H1 (cell line): ENCODE measurements around the gene GNB5. TPM values are rescaled to one million over a fixed set of nuclear protein-coding genes. Genes with fewer than 3 reads are reported as not detected.
A peak's percentile ranks its signal among the peaks of the same experiment; 100 is the strongest.

Experiments
- CTCF ChIA-PET: fragments of 300-600 bp; sonication (Branson Sonifier 250); formaldehyde crosslinking; loops from one replicate; lab custom pipeline; 2021; ENCODE audit not compliant: partially characterized antibody; lab: Charles Lee
- POLR2A ChIA-PET: fragments of 300-600 bp; sonication (Branson Sonifier 250); formaldehyde crosslinking; loops from one replicate; lab custom pipeline; 2021; ENCODE audit warnings: inconsistent platforms; ENCODE audit not compliant: partially characterized antibody; lab: Charles Lee
- DNase-seq, 2 experiments: peaks; one replicate each; pipeline versions ENCODE4 v3.0.0 to v3.0.0-alpha.2; 2010 to 2022; ENCODE audit warnings: low spot score in 2 of 2, low read depth in 1 of 2, mixed read lengths in 1 of 2
- FAIRE-seq: peaks from 2 replicates; lab custom pipeline; 2011; peaks lifted over from hg19 to GRCh38; lab: Jason Lieb, UNC
- H2AFZ ChIP-seq: 2 replicates; pipeline ENCODE4 v1.8.1; 2012; ENCODE audit warnings: low read length, inconsistent platforms
- H2AK5ac ChIP-seq: 2 replicates; pipeline ENCODE4 v1.6.1; 2013; ENCODE audit warnings: low read depth, low read length
- H2BK120ac ChIP-seq: replicated peaks from 2 replicates; pipeline ENCODE3; 2013; ENCODE audit warnings: low read depth, low read length, inconsistent platforms
- H2BK12ac ChIP-seq: 2 replicates; pipeline ENCODE4 v1.6.1; 2013; ENCODE audit warnings: low read depth, low read length
- H2BK15ac ChIP-seq: 2 replicates; pipeline ENCODE4 v1.6.1; 2013; ENCODE audit warnings: low read length
- H2BK20ac ChIP-seq: 2 replicates; pipeline ENCODE4 v1.6.1; 2013; ENCODE audit warnings: low read length
- H2BK5ac ChIP-seq: 2 replicates; pipeline ENCODE4 v1.6.1; 2013; ENCODE audit warnings: low read depth, low read length
- H3K14ac ChIP-seq: 2 replicates; pipeline ENCODE4 v1.6.1; 2013; ENCODE audit warnings: inconsistent platforms; ENCODE audit not compliant: insufficient read length
- H3K18ac ChIP-seq: 2 replicates; pipeline ENCODE4 v1.6.1; 2013; ENCODE audit warnings: low read length; ENCODE audit errors: extremely low read depth
- H3K23ac ChIP-seq: 2 replicates; pipeline ENCODE4 v1.6.1; 2013; ENCODE audit warnings: inconsistent platforms; ENCODE audit not compliant: insufficient read length
- H3K23me2 ChIP-seq: 2 replicates; pipeline ENCODE4 v1.6.1; 2013; ENCODE audit warnings: low read depth, low read length
- H3K27ac ChIP-seq: 2 replicates; pipeline ENCODE4 v1.6.1; 2011; ENCODE audit warnings: low read depth, low read length, inconsistent platforms
- H3K27me3 ChIP-seq, 4 experiments: replicated peaks in 1 of 4; 1 replicate in 1 of 4; 2 replicates in 3 of 4; pipeline versions ENCODE4 v1.6.1 to v1.8.1; 2011 to 2013; ENCODE audit warnings: low read length in 3 of 4, mild to moderate bottlenecking in 3 of 4, inconsistent platforms in 2 of 4, mixed read lengths in 2 of 4, moderate library complexity in 1 of 4; ENCODE audit not compliant: control insufficient read depth in 3 of 4, insufficient read depth in 3 of 4; ENCODE audit errors: extremely low read depth in 1 of 4
- H3K36me3 ChIP-seq, 4 experiments: 2 replicates each; pipeline versions ENCODE4 v1.6.1 to v1.8.1; 2011 to 2013; ENCODE audit warnings: mild to moderate bottlenecking in 4 of 4, low read length in 3 of 4, moderate library complexity in 2 of 4, control low read depth in 1 of 4, inconsistent platforms in 1 of 4; ENCODE audit not compliant: insufficient read depth in 4 of 4, control insufficient read depth in 2 of 4
- H3K4ac ChIP-seq: replicated peaks from 2 replicates; pipeline ENCODE3; 2013; ENCODE audit warnings: low read length, low read depth, mixed read lengths, inconsistent platforms; ENCODE audit not compliant: insufficient read length
- H3K4me1 ChIP-seq, 4 experiments: replicated peaks in 1 of 4; 1 replicate in 1 of 4; 2 replicates in 3 of 4; pipeline versions ENCODE4 v1.6.1 to v1.8.1; 2011 to 2013; ENCODE audit warnings: low read length in 3 of 4, inconsistent platforms in 2 of 4, mixed read lengths in 1 of 4; ENCODE audit not compliant: insufficient read depth in 4 of 4, control insufficient read depth in 3 of 4
- H3K4me2 ChIP-seq, 2 experiments: 2 replicates each; pipeline versions ENCODE4 v1.6.1 to v1.8.1; 2011 to 2013; ENCODE audit warnings: low read depth in 2 of 2, low read length in 2 of 2, control low read depth in 1 of 2, inconsistent platforms in 1 of 2, mild to moderate bottlenecking in 1 of 2; ENCODE audit not compliant: insufficient read depth in 1 of 2
- H3K4me3 ChIP-seq, 4 experiments: fragments of 200-600, 300-600 bp in 1 of 4; sonication (generic), shearing (Covaris generic), sonication (Bioruptor Twin) in 1 of 4; 2 replicates each; pipeline versions ENCODE4 v1.5.1 to v1.8.1; 2011 to 2016; ENCODE audit warnings: low read length in 4 of 4, low read depth in 3 of 4, control low read depth in 2 of 4, inconsistent platforms in 2 of 4, mild to moderate bottlenecking in 2 of 4, mixed read lengths in 1 of 4, moderate library complexity in 1 of 4; ENCODE audit not compliant: insufficient read depth in 2 of 4; ENCODE audit errors: extremely low read depth in 1 of 4
- H3K56ac ChIP-seq: replicated peaks from 2 replicates; pipeline ENCODE3; 2013; ENCODE audit warnings: low read depth, mild to moderate bottlenecking, mixed read lengths, low read length, inconsistent platforms; ENCODE audit not compliant: insufficient read length
- H3K79me1 ChIP-seq: 2 replicates; pipeline ENCODE4 v1.6.1; 2013; ENCODE audit warnings: low read depth, low read length, control low read depth
- H3K79me2 ChIP-seq, 2 experiments: 2 replicates each; pipeline versions ENCODE4 v1.6.1 to v1.8.1; 2012 to 2013; ENCODE audit warnings: low read length in 2 of 2, mild to moderate bottlenecking in 2 of 2, inconsistent platforms in 1 of 2; ENCODE audit not compliant: insufficient read depth in 2 of 2, control insufficient read depth in 1 of 2
- H3K9ac ChIP-seq, 4 experiments: replicated peaks in 1 of 4; 1 replicate in 1 of 4; 2 replicates in 3 of 4; pipeline versions ENCODE4 v1.6.1 to v1.8.1; 2011 to 2013; ENCODE audit warnings: low read depth in 3 of 4, low read length in 3 of 4, control low read depth in 2 of 4, mild to moderate bottlenecking in 2 of 4, moderate library complexity in 2 of 4, inconsistent platforms in 1 of 4; ENCODE audit errors: extremely low read depth in 1 of 4
- H3K9me3 ChIP-seq, 2 experiments: 2 replicates each; pipeline versions ENCODE4 v1.6.1 to v1.8.1; 2012 to 2013; ENCODE audit warnings: mild to moderate bottlenecking in 2 of 2, moderate library complexity in 2 of 2, control low read depth in 1 of 2, inconsistent platforms in 1 of 2, low read depth in 1 of 2, low read length in 1 of 2, mixed read lengths in 1 of 2; ENCODE audit not compliant: insufficient read depth in 2 of 2
- H4K20me1 ChIP-seq, 2 experiments: replicated peaks in 1 of 2; 2 replicates each; pipeline versions ENCODE3 to v1.8.1; 2011 to 2013; ENCODE audit warnings: inconsistent platforms in 2 of 2, low read length in 2 of 2, mild to moderate bottlenecking in 1 of 2; ENCODE audit not compliant: insufficient read depth in 2 of 2, control insufficient read depth in 1 of 2
- H4K5ac ChIP-seq: 2 replicates; pipeline ENCODE4 v1.6.1; 2013; ENCODE audit warnings: low read length, low read depth, mixed read lengths, inconsistent platforms; ENCODE audit not compliant: insufficient read length
- H4K8ac ChIP-seq: 2 replicates; pipeline ENCODE4 v1.8.0; 2013; ENCODE audit warnings: mild to moderate bottlenecking, moderate library complexity, low read length, inconsistent platforms; ENCODE audit not compliant: insufficient read depth; ENCODE audit errors: extremely low read depth
- H4K91ac ChIP-seq: replicated peaks from 2 replicates; pipeline ENCODE3; 2013; ENCODE audit warnings: low read length, mixed read lengths, inconsistent platforms; ENCODE audit not compliant: insufficient read length
- CHD2 ChIP-seq: IDR thresholded peaks from 2 replicates; pipeline ENCODE4 v1.6.1; 2012; ENCODE audit warnings: low read length, improper control_type of control experiment
- GABPA ChIP-seq: IDR thresholded peaks from 2 replicates; pipeline ENCODE4 v1.6.1; 2011; ENCODE audit warnings: mild to moderate bottlenecking, low read length, moderate library complexity, borderline replicate concordance; ENCODE audit not compliant: insufficient read depth
- JUND ChIP-seq: IDR thresholded peaks from 2 replicates; pipeline ENCODE4 v1.6.1; 2011; ENCODE audit warnings: mild to moderate bottlenecking, improper control_type of control experiment, low read length
- MAX ChIP-seq: IDR thresholded peaks from 2 replicates; pipeline ENCODE4 v1.6.1; 2012; ENCODE audit warnings: inconsistent platforms
- NRF1 ChIP-seq: IDR thresholded peaks from 2 replicates; pipeline ENCODE4 v1.6.1; 2011; ENCODE audit warnings: mild to moderate bottlenecking, low read depth, low read length, improper control_type of control experiment
- RXRA ChIP-seq: IDR thresholded peaks from 2 replicates; pipeline ENCODE4 v1.6.1; 2011; ENCODE audit warnings: low read depth, mild to moderate bottlenecking, low read length, moderate library complexity; ENCODE audit not compliant: insufficient read depth
- SIN3A ChIP-seq, 2 experiments: IDR thresholded peaks in 1 of 2; conservative IDR thresholded peaks in 1 of 2; 2 replicates each; pipeline ENCODE4 v1.6.1; 2011 to 2012; ENCODE audit warnings: low read length in 2 of 2, improper control_type of control experiment in 1 of 2, low read depth in 1 of 2, mild to moderate bottlenecking in 1 of 2
- TEAD4 ChIP-seq: IDR thresholded peaks from 2 replicates; pipeline ENCODE4 v1.6.1; 2012; ENCODE audit warnings: low read depth, low read length, inconsistent platforms, mixed read lengths
- WGBS, 2 experiments: shearing (Covaris generic) in 1 of 2; methylation state at CpG; one replicate each; pipeline versions ENCODE4 v1.1.6 to v1.1.7; 2013 to 2015; ENCODE audit warnings: low lambda C conversion rate in 2 of 2, mixed read lengths in 2 of 2, inconsistent platforms in 1 of 2, low coverage in 1 of 2, missing lambda C conversion rate in 1 of 2; ENCODE audit not compliant: insufficient replicate concordance in 2 of 2, insufficient coverage in 1 of 2, insufficient read length in 1 of 2; ENCODE audit errors: extremely low coverage in 1 of 2, missing lambda C conversion rate in 1 of 2; 5-methylcytosine and 5-hydroxymethylcytosine counted together
- polyA plus RNA-seq, 7 experiments: library from polyadenylated mRNA; depleted of rRNA in 3 of 7; stranded (reverse) in 5 of 7; unstranded in 2 of 7; fragments of >200 nt in 5 of 7; fragments of 200-250 nt in 2 of 7; gene quantifications; 1 replicate in 5 of 7; 2 replicates in 1 of 7; 4 replicates in 1 of 7; pipeline versions ENCODE4 v1.2.1 to v1.2.3, GENCODE V29; 2011 to 2013; ENCODE audit warnings: missing spikeins in 2 of 7, mixed read lengths in 2 of 7
- total RNA-seq: library from RNA; stranded (reverse); fragmentation: NEBNext Ultra II Directional; extraction: Animal tissue kit (Norgen Biotek cat#: 25700); gene quantifications from 2 replicates; pipeline ENCODE4 v1.2.1, GENCODE V29; 2021

Gene GNB5
- total and polyA plus RNA-seq, 2 of the 8 experiments (the other 6 are each of a cell fraction or from before 2014, with no cell fraction given) = 21.7 to 42.5 TPM

GRCh38 chr15:52178765-52179164 is 12.4 kb downstream of the GNB5 start:
- no peak overlapping the region for H3K27ac ChIP-seq
- H3K23me2 ChIP-seq = peaks cover 15% of the 10 kb centered on the region
- H3K4ac ChIP-seq = no peak overlapping the region
- peak overlapping the region in 3 of 4 experiments; percentile 82 to 89 (median 83); a peak in 6 of 7 replicates for H3K9ac ChIP-seq
- H4K91ac ChIP-seq = no peak overlapping the region
- peak overlapping the region; percentile 75 to 91 for H3K4me2 ChIP-seq
- no peak overlapping the region for H3K23ac ChIP-seq
- peaks cover 1 to 9% (median 3%) of the 10 kb centered on the region in 4 experiments; a peak in 4 of 7 replicates for H3K4me1 ChIP-seq
- H4K20me1 ChIP-seq = peaks cover 0 to 1% of the 10 kb centered on the region in 2 experiments
- 0 out of 2 replicates have a peak overlapping the region, but pooled peaks have one; percentile 39 for H2BK12ac ChIP-seq
- peak overlapping the region; percentile 63 to 98 (median 81) for H3K4me3 ChIP-seq
- H2AFZ ChIP-seq = peak overlapping the region; percentile 47; the same call in 1 of the 2 replicates
- H3K18ac ChIP-seq = no peak overlapping the region; the same call in 1 of the 2 replicates
- H3K79me1 ChIP-seq = peaks cover 3% of the 10 kb centered on the region
- H3K56ac ChIP-seq = no peak overlapping the region
- FAIRE-seq (no peak), DNase-seq (peak in 1 of 2 experiments; percentile 45)
- no peak for TF ChIP-seq SIN3A (conservative IDR thresholded peaks at IDR 0.05 in 1 of 2, IDR thresholded peaks at IDR 0.05 in 1 of 2; ENCODE audit: low read depth in 1 of 2, low read length in 2 of 2)
- TF ChIP-seq CHD2 = no peak
- no peak for TF ChIP-seq NRF1
- TF ChIP-seq RXRA = no peak
- TF ChIP-seq JUND = no peak
- TF ChIP-seq TEAD4 = no peak
- no peak for TF ChIP-seq MAX
- no peak for TF ChIP-seq GABPA
- no peak overlapping the region for H3K14ac ChIP-seq
- H2BK120ac ChIP-seq = no peak overlapping the region
- no peak overlapping the region for H2BK20ac ChIP-seq
- H2AK5ac ChIP-seq = no peak overlapping the region
- CTCF ChIA-PET = interaction anchor here (0.6 to 11.2 kb wide), 5 partner anchors 15 to 340 kb away, joined by 3 to 95 read pairs (median 5); no protein-coding TSS in a partner anchor
- H3K27me3 ChIP-seq = peaks cover 0 to 8% (median 7%) of the 10 kb centered on the region in 4 experiments; a peak in 4 of 7 replicates
- H4K5ac ChIP-seq = no peak overlapping the region
- H2BK5ac ChIP-seq = no peak overlapping the region
- H3K36me3 ChIP-seq = no peaks in the 10 kb centered on the region; a peak in 1 of 8 replicates
- peaks cover 0 to 20% of the 10 kb centered on the region in 2 experiments; a peak in 1 of 4 replicates for H3K79me2 ChIP-seq
- H2BK15ac ChIP-seq = no peak overlapping the region
- H3K9me3 ChIP-seq = no peaks in the 10 kb centered on the region
- POLR2A ChIA-PET = interaction anchor here (0.7 to 1.9 kb wide), 9 partner anchors 8 to 208 kb away, joined by 3 to 9 read pairs (median 3); partner anchors contain the start of genes LEO1 and MYO5C
- H4K8ac ChIP-seq = no peak overlapping the region
- 26% methylated on average over 10 of the region's 10 CpGs; no CpG with 5 or more reads in 1 of the 2 experiments for WGBS, 2 experiments
